GM12864 (cell line): ENCODE data around the gene SUPT7L.
"Not testable (repeated sequence)": the region's sequence is repeated elsewhere in the genome, so short reads cannot be mapped to it uniquely, and the experiment has no call there.

ENCODE experiments used
- DNase-seq: peaks from one replicate; pipeline ENCODE4 v3.0.0-alpha.2; 2011; ENCODE audit warnings: low read depth
- H3K4me3 ChIP-seq: 2 replicates; pipeline ENCODE4 v1.5.1; 2011; ENCODE audit warnings: mild to moderate bottlenecking, low read depth, low read length, control low read depth
- TF ChIP-seq, protein P1 (sequence below): IDR thresholded peaks from 2 replicates; pipeline ENCODE4 v1.5.1; 2011; ENCODE audit warnings: low read depth, mild to moderate bottlenecking, moderate library complexity, low read length, control low read depth, inconsistent platforms; ENCODE audit errors: missing control alignments

SUPT7L gene

DNA sequence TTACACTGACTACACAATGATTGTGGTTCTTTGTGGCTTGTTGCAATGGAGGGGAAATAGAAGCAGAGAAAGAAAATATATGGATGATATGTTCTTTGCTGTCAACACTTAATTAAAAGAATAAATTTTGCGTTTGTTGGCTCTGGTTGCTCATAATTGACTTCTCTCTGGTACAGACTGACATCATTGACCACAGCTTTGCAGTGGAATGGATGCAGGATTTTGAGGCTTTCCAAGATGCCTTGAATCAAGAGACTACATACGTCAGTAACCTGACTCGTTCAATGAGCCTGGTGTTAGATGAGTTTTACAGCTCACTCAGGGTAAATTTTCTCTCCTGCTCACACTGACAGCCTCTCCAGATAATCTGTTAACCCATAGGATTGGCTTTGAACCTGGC is 24.7 kb downstream of the SUPT7L start:
- no peak overlapping the region for H3K4me3 ChIP-seq
- TF ChIP-seq, protein P1, sequence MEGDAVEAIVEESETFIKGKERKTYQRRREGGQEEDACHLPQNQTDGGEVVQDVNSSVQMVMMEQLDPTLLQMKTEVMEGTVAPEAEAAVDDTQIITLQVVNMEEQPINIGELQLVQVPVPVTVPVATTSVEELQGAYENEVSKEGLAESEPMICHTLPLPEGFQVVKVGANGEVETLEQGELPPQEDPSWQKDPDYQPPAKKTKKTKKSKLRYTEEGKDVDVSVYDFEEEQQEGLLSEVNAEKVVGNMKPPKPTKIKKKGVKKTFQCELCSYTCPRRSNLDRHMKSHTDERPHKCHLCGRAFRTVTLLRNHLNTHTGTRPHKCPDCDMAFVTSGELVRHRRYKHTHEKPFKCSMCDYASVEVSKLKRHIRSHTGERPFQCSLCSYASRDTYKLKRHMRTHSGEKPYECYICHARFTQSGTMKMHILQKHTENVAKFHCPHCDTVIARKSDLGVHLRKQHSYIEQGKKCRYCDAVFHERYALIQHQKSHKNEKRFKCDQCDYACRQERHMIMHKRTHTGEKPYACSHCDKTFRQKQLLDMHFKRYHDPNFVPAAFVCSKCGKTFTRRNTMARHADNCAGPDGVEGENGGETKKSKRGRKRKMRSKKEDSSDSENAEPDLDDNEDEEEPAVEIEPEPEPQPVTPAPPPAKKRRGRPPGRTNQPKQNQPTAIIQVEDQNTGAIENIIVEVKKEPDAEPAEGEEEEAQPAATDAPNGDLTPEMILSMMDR = no peak
- no peak for DNase-seq

GRCh38 chr2:27638037-27638637 is 25.3 kb downstream of the SUPT7L start:
- no peak for DNase-seq
- H3K4me3 ChIP-seq = no peak overlapping the region
- TF ChIP-seq, protein P1 = no peak

GRCh38 chr2:27636766-27637165 is 26.6 kb downstream of the SUPT7L start:
- TF ChIP-seq, protein P1 = no peak
- DNase-seq = no peak

GRCh38 chr2:27634291-27634690 is 29.1 kb downstream of the SUPT7L start:
- no peak for DNase-seq
- H3K4me3 ChIP-seq = no peak overlapping the region
- TF ChIP-seq, protein P1 = no peak

More at GRCh38 chr2:27636766-27637165, 26.6 kb downstream of the SUPT7L start:
- no peak overlapping the region for H3K4me3 ChIP-seq

DNA sequence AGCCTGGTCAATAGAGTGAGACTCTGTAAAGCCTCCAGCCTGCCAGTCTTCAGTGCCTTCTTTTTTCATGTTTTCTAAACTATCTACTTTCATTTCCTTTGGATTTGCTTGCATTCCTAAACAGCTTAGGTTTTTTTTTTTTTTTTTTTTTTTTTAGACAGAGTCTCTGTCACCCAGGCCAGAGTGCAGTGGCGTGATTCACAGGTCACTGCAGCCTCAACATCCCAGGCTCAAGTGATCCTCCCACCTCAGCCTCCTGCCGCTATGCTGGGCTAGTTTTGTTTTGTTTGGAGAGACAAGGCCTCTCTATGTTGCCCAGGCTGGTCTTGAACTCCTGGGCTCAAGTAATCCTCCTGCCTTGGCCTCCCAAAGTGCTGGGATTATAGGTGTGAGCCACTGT is 33.2 kb downstream of the SUPT7L start:
- DNase-seq, H3K4me3 ChIP-seq: not testable (repeated sequence)

GRCh38 chr2:27628767-27629709 is 34.4 kb downstream of the SUPT7L start, which contains the start of the genes CCDC121 and GPN1:
TSS of gene CCDC121 (minus strand) at chr2:27629012. CDS start at chr2:27627799, 1,213 bp downstream.
TSS of gene GPN1 (plus strand) at chr2:27629050. CDS start at chr2:27629059, 9 bp downstream.
- peak; percentile 78 for DNase-seq
- TF ChIP-seq, protein P1 = no peak
- peak within 1 kb of the TSS; percentile 95 for H3K4me3 ChIP-seq

DNA sequence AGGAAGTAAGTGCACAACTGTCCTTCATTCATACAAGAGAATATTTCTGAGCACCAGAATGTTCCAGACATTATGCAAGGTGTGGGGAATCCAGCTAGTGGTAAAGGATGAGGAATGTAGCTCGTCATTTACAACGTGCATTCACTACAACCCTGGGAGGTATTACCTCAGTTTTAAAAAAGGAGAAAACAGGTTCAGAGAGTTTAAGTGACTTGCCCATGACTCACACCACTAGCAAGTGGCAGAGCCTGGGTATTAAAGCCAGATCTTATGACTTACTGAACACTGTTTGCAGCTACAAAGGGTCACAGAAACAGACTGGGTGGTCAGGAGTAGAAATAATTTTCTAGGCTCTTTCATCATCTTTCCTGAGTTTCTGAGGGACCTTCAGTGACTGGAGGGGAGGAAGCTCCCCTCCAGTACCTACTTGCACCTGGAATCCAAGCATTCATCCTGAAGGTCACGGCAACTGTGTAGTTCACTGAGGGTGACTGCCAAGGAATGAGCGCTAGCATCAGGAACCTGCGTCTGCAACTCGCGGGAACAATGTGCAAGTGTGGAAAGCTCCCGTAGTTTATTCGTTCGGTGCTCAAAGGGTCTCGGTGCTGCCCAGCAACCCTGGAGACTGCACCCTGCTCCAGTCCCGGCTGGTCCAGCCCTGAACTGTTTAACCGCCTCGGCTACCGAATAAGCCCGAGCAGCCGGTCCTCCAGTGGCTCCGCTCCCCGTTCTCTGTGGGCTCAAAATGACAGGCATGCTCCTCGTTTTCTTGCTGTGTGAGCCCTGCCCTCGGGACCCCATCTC is 35.2 kb downstream of the SUPT7L start:
- no peak for DNase-seq
- TF ChIP-seq, protein P1 = no peak
- peak overlapping the region; percentile 95 for H3K4me3 ChIP-seq

GRCh38 chr2:27626921-27627320 is 36.5 kb downstream of the SUPT7L start:
- not testable (repeated sequence) for H3K4me3 ChIP-seq, DNase-seq

DNA sequence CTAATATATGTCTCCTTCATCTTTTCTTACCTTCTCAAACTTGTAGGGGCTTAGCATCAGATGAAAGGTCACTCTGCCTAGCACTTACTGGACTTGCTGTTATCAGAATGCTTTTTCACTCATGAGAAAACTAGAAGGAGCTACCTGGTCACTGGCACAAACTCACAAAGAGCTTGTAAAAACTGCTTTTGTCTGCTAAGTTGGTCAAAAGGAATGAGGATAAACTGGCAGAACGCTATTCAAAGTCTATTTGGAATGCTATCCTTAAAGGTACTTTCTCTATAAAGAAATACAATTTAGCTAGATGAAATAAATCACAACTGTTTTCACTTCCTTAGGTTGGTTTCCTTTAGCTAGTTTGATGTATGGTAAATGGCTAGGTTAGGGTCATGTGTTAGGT is 37.1 kb downstream of the SUPT7L start:
- not testable (repeated sequence) for DNase-seq, H3K4me3 ChIP-seq
